ENCODE results near the gene NDUFA3.

DNA sequence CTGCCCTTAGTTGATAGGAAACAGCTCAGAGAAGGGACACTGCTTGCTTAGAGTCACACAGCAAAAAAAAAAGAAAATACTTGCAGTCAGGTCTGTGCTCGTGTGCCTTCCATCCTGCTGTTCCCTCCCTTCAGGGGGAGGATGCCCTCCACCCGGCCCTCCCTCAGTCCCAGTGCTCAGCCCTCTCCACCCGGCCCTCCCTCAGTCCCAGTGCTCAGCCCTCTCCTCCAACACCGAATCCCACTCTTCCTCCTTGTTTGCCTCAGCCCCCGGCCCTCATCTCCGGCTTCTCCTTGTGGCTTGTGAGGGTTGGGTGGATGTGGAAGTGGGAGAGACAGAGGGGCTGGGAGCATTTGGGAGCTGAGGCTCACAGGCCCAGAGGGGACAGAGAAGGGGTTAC lies 7.0 kb downstream of the NDUFA3 start:
- no peak for TF ChIP-seq GABPA (IDR thresholded peaks at IDR 0.05; ENCODE audit: low read depth)
- TF ChIP-seq, protein P1, sequence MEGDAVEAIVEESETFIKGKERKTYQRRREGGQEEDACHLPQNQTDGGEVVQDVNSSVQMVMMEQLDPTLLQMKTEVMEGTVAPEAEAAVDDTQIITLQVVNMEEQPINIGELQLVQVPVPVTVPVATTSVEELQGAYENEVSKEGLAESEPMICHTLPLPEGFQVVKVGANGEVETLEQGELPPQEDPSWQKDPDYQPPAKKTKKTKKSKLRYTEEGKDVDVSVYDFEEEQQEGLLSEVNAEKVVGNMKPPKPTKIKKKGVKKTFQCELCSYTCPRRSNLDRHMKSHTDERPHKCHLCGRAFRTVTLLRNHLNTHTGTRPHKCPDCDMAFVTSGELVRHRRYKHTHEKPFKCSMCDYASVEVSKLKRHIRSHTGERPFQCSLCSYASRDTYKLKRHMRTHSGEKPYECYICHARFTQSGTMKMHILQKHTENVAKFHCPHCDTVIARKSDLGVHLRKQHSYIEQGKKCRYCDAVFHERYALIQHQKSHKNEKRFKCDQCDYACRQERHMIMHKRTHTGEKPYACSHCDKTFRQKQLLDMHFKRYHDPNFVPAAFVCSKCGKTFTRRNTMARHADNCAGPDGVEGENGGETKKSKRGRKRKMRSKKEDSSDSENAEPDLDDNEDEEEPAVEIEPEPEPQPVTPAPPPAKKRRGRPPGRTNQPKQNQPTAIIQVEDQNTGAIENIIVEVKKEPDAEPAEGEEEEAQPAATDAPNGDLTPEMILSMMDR (IDR thresholded peaks at IDR 0.05 in 2 of 3, conservative IDR thresholded peaks at IDR 0.05 in 1 of 3; ENCODE audit: control insufficient read depth in 2 of 3, extremely low read depth in 1 of 3, insufficient read depth in 1 of 3, low read depth in 3 of 3, low read length in 3 of 3): no peak
